ENCODE measurements around the gene PCED1A.
"Not testable (repeated sequence)": the region's sequence is repeated elsewhere in the genome, so short reads cannot be mapped to it uniquely, and the experiment has no call there.

Gene PCED1A

GRCh38 chr20:2837221-2837960 is 3.1 kb downstream of the PCED1A start:
- H3K27me3 ChIP-seq (ENCODE audit: control insufficient read depth, insufficient read depth, low read length) = peaks cover 16% of the 10 kb centered on the region
- H3K9ac ChIP-seq (ENCODE audit: low read length) = no peak overlapping the region
- no peak overlapping the region for H3K27ac ChIP-seq (ENCODE audit: low read length)
- H3K4me3 ChIP-seq (ENCODE audit: low read length) = no peak overlapping the region
- H3K9me3 ChIP-seq (ENCODE audit: control insufficient read depth, low read depth, low read length) = no peaks in the 10 kb centered on the region
- peaks cover 6% of the 10 kb centered on the region for H3K36me3 ChIP-seq (ENCODE audit: control insufficient read depth, low read depth, low read length)
- no peaks in the 10 kb centered on the region for H3K4me1 ChIP-seq (ENCODE audit: control insufficient read depth, low read depth, low read length)

GRCh38 chr20:2836035-2836434 is 4.4 kb downstream of the PCED1A start:
- H3K4me1 ChIP-seq (ENCODE audit: control insufficient read depth, low read depth, low read length) = no peaks in the 10 kb centered on the region
- H3K36me3 ChIP-seq (ENCODE audit: control insufficient read depth, low read depth, low read length) = peaks cover 6% of the 10 kb centered on the region
- H3K27ac ChIP-seq (ENCODE audit: low read length) = no peak overlapping the region
- H3K27me3 ChIP-seq (ENCODE audit: control insufficient read depth, insufficient read depth, low read length) = peaks cover 12% of the 10 kb centered on the region
- H3K9me3 ChIP-seq (ENCODE audit: control insufficient read depth, low read depth, low read length) = no peaks in the 10 kb centered on the region
- H3K9ac ChIP-seq (ENCODE audit: low read length) = no peak overlapping the region
- H3K4me3 ChIP-seq (ENCODE audit: low read length) = no peak overlapping the region

- H3K36me3 ChIP-seq (ENCODE audit: control insufficient read depth, low read depth, low read length) = peaks cover 6% of the 10 kb centered on the region
- no peaks in the 10 kb centered on the region for H3K4me1 ChIP-seq (ENCODE audit: control insufficient read depth, low read depth, low read length)
- no peaks in the 10 kb centered on the region for H3K9me3 ChIP-seq (ENCODE audit: control insufficient read depth, low read depth, low read length)
- H3K4me3 ChIP-seq (ENCODE audit: low read length) = no peak overlapping the region
- peaks cover 12% of the 10 kb centered on the region for H3K27me3 ChIP-seq (ENCODE audit: control insufficient read depth, insufficient read depth, low read length)
- H3K27ac ChIP-seq (ENCODE audit: low read length) = no peak overlapping the region
- no peak overlapping the region for H3K9ac ChIP-seq (ENCODE audit: low read length)
Observed at GRCh38 chr20:2835331-2835796, 5.1 kb downstream of the PCED1A start.

GRCh38 chr20:2834401-2835110 is 5.9 kb downstream of the PCED1A start:
- no peak overlapping the region for H3K9ac ChIP-seq (ENCODE audit: low read length)
- no peak overlapping the region for H3K27ac ChIP-seq (ENCODE audit: low read length)
- peaks cover 6% of the 10 kb centered on the region for H3K36me3 ChIP-seq (ENCODE audit: control insufficient read depth, low read depth, low read length)
- no peak overlapping the region for H3K4me3 ChIP-seq (ENCODE audit: low read length)
- H3K9me3 ChIP-seq (ENCODE audit: control insufficient read depth, low read depth, low read length) = no peaks in the 10 kb centered on the region
- H3K27me3 ChIP-seq (ENCODE audit: control insufficient read depth, insufficient read depth, low read length) = peaks cover 5% of the 10 kb centered on the region
- no peaks in the 10 kb centered on the region for H3K4me1 ChIP-seq (ENCODE audit: control insufficient read depth, low read depth, low read length)

GRCh38 chr20:2833761-2834160 is 6.7 kb downstream of the PCED1A start:
- H3K9ac ChIP-seq (ENCODE audit: low read length) = no peak overlapping the region
- no peak overlapping the region for H3K4me3 ChIP-seq (ENCODE audit: low read length)
- no peak overlapping the region for H3K27ac ChIP-seq (ENCODE audit: low read length)
- no peaks in the 10 kb centered on the region for H3K27me3 ChIP-seq (ENCODE audit: control insufficient read depth, insufficient read depth, low read length)
- H3K4me1 ChIP-seq (ENCODE audit: control insufficient read depth, low read depth, low read length) = no peaks in the 10 kb centered on the region
- H3K36me3 ChIP-seq (ENCODE audit: control insufficient read depth, low read depth, low read length) = peaks cover 6% of the 10 kb centered on the region
- H3K9me3 ChIP-seq (ENCODE audit: control insufficient read depth, low read depth, low read length) = no peaks in the 10 kb centered on the region

GRCh38 chr20:2831206-2831605 is 9.2 kb downstream of the PCED1A start:
- H3K9me3 ChIP-seq (ENCODE audit: control insufficient read depth, low read depth, low read length); H3K4me1 ChIP-seq (ENCODE audit: control insufficient read depth, low read depth, low read length); H3K9ac ChIP-seq (ENCODE audit: low read length); H3K36me3 ChIP-seq (ENCODE audit: control insufficient read depth, low read depth, low read length); H3K4me3 ChIP-seq (ENCODE audit: low read length); H3K27ac ChIP-seq (ENCODE audit: low read length): not testable (repeated sequence)
- H3K27me3 ChIP-seq (ENCODE audit: control insufficient read depth, insufficient read depth, low read length) = peaks cover 13% of the 10 kb centered on the region

- H3K27ac ChIP-seq (ENCODE audit: low read length) = no peak overlapping the region
- H3K4me1 ChIP-seq (ENCODE audit: control insufficient read depth, low read depth, low read length) = no peaks in the 10 kb centered on the region
- peaks cover 19% of the 10 kb centered on the region for H3K27me3 ChIP-seq (ENCODE audit: control insufficient read depth, insufficient read depth, low read length)
- no peaks in the 10 kb centered on the region for H3K36me3 ChIP-seq (ENCODE audit: control insufficient read depth, low read depth, low read length)
- no peak overlapping the region for H3K4me3 ChIP-seq (ENCODE audit: low read length)
- H3K9me3 ChIP-seq (ENCODE audit: control insufficient read depth, low read depth, low read length) = no peaks in the 10 kb centered on the region
- H3K9ac ChIP-seq (ENCODE audit: low read length) = no peak overlapping the region
Observed at GRCh38 chr20:2829376-2829775, 11.1 kb downstream of the PCED1A start.

GRCh38 chr20:2826655-2827054 is 13.8 kb downstream of the PCED1A start:
- no peak overlapping the region for H3K9ac ChIP-seq (ENCODE audit: low read length)
- H3K4me3 ChIP-seq (ENCODE audit: low read length) = no peak overlapping the region
- H3K27ac ChIP-seq (ENCODE audit: low read length) = no peak overlapping the region
- peaks cover 27% of the 10 kb centered on the region for H3K27me3 ChIP-seq (ENCODE audit: control insufficient read depth, insufficient read depth, low read length)
- H3K4me1 ChIP-seq (ENCODE audit: control insufficient read depth, low read depth, low read length) = no peaks in the 10 kb centered on the region
- no peaks in the 10 kb centered on the region for H3K9me3 ChIP-seq (ENCODE audit: control insufficient read depth, low read depth, low read length)
- no peaks in the 10 kb centered on the region for H3K36me3 ChIP-seq (ENCODE audit: control insufficient read depth, low read depth, low read length)

GRCh38 chr20:2825761-2826160 is 14.7 kb downstream of the PCED1A start:
- Histone ChIP-seq H3K36me3 (ENCODE audit: control insufficient read depth, low read depth, low read length) (no peaks in the 10 kb centered on the region), H3K9ac (ENCODE audit: low read length) (no peak overlapping the region), H3K27me3 (ENCODE audit: control insufficient read depth, insufficient read depth, low read length) (peaks cover 36% of the 10 kb centered on the region), H3K4me3 (ENCODE audit: low read length) (no peak overlapping the region), H3K9me3 (ENCODE audit: control insufficient read depth, low read depth, low read length) (no peaks in the 10 kb centered on the region), H3K4me1 (ENCODE audit: control insufficient read depth, low read depth, low read length) (no peaks in the 10 kb centered on the region), H3K27ac (ENCODE audit: low read length) (no peak overlapping the region)

- no peaks in the 10 kb centered on the region for H3K36me3 ChIP-seq (ENCODE audit: control insufficient read depth, low read depth, low read length)
Observed at GRCh38 chr20:2822073-2822472, 18.4 kb downstream of the PCED1A start.

GRCh38 chr20:2820896-2821869 is 19.3 kb downstream of the PCED1A start:
- Histone ChIP-seq H3K36me3 (ENCODE audit: control insufficient read depth, low read depth, low read length) (no peaks in the 10 kb centered on the region), H3K27ac (ENCODE audit: low read length) (no peak overlapping the region), H3K4me3 (ENCODE audit: low read length) (no peak overlapping the region), H3K4me1 (ENCODE audit: control insufficient read depth, low read depth, low read length) (peaks cover 8% of the 10 kb centered on the region), H3K9me3 (ENCODE audit: control insufficient read depth, low read depth, low read length) (no peaks in the 10 kb centered on the region), H3K9ac (ENCODE audit: low read length) (no peak overlapping the region), H3K27me3 (ENCODE audit: control insufficient read depth, insufficient read depth, low read length) (peaks cover 42% of the 10 kb centered on the region)

More at GRCh38 chr20:2822073-2822472, 18.4 kb downstream of the PCED1A start:
- peaks cover 8% of the 10 kb centered on the region for H3K4me1 ChIP-seq (ENCODE audit: control insufficient read depth, low read depth, low read length)
- H3K27me3 ChIP-seq (ENCODE audit: control insufficient read depth, insufficient read depth, low read length) = peaks cover 51% of the 10 kb centered on the region
- no peak overlapping the region for H3K4me3 ChIP-seq (ENCODE audit: low read length)
- no peak overlapping the region for H3K9ac ChIP-seq (ENCODE audit: low read length)
- no peak overlapping the region for H3K27ac ChIP-seq (ENCODE audit: low read length)
- H3K9me3 ChIP-seq (ENCODE audit: control insufficient read depth, low read depth, low read length) = no peaks in the 10 kb centered on the region

Data from iPS-18a (cell line).